ENCODE measurements around the gene PLCG1.

The PLCG1 gene

DNA sequence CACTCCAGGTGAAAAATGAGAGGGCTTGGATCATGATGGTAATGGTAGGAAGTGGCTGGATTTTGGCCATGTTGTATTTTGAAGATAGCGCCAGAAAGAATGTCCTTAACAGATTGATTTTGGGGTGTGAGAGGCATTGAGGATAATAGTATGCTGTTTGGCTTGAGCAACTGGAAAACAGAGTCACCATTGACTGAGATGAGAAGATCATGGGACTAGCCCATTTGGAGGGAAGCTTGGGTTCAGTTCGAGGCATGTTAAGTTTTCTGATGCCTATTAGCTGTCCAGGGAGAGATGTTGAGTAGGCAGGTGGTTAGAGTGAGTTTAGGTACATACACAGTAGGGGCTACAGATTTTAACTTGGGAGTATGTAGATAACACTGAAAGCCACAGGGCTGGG is 23.3 kb downstream of the PLCG1 start:
- H3K36me3 ChIP-seq (ENCODE audit: control insufficient read depth, insufficient read depth, low read length): peaks cover 95% of the 10 kb centered on the region

GRCh38 chr20:41161886-41162285 is 24.5 kb downstream of the PLCG1 start:
- peaks cover 5% of the 10 kb centered on the region for H3K4me1 ChIP-seq (ENCODE audit: control insufficient read depth, insufficient read depth, low read length, poor library complexity, severe bottlenecking)
- H3K4me3 ChIP-seq (ENCODE audit: extremely low read depth, insufficient read depth, low read length, poor library complexity, severe bottlenecking): no peak overlapping the region
- no CpG with 5 or more reads among the region's 1 CpG for WGBS, 2 experiments (ENCODE audit: insufficient coverage in 2 of 2)
- no peak overlapping the region for H3K27ac ChIP-seq (ENCODE audit: low read depth, low read length, severe bottlenecking)
- no peaks in the 10 kb centered on the region for H3K9me3 ChIP-seq (ENCODE audit: control insufficient read depth, low read length)
- H3K36me3 ChIP-seq (ENCODE audit: control insufficient read depth, insufficient read depth, low read length): peaks cover 95% of the 10 kb centered on the region

More for the DNA sequence above, 23.3 kb downstream of the PLCG1 start:
- H3K4me1 ChIP-seq (ENCODE audit: control insufficient read depth, insufficient read depth, low read length, poor library complexity, severe bottlenecking): peaks cover 5% of the 10 kb centered on the region
- 88 to 95% methylated on average over 2 of the region's 2 CpGs for WGBS, 2 experiments (ENCODE audit: insufficient coverage in 2 of 2)
- no peaks in the 10 kb centered on the region for H3K9me3 ChIP-seq (ENCODE audit: control insufficient read depth, low read length)
- H3K4me3 ChIP-seq (ENCODE audit: extremely low read depth, insufficient read depth, low read length, poor library complexity, severe bottlenecking): no peak overlapping the region
- H3K27ac ChIP-seq (ENCODE audit: low read depth, low read length, severe bottlenecking): no peak overlapping the region

DNA sequence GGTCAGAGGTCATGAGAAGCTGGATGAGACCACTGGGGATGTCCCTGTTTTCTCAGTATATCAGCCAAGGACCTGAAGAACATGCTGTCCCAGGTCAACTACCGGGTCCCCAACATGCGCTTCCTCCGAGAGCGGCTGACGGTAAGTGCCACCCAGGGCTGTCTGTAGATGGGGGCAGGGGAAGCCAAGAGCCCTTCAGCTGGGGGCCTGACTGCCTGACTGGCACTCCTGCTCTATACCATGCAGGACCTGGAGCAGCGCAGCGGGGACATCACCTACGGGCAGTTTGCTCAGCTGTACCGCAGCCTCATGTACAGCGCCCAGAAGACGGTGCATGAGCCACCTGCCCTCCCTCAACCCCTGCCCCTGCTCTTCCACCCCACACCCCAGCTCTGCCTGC is 25.1 kb downstream of the PLCG1 start:
- H3K9me3 ChIP-seq (ENCODE audit: control insufficient read depth, low read length): no peaks in the 10 kb centered on the region
- H3K4me1 ChIP-seq (ENCODE audit: control insufficient read depth, insufficient read depth, low read length, poor library complexity, severe bottlenecking): peaks cover 3% of the 10 kb centered on the region
- H3K36me3 ChIP-seq (ENCODE audit: control insufficient read depth, insufficient read depth, low read length): peaks cover 98% of the 10 kb centered on the region
- H3K27ac ChIP-seq (ENCODE audit: low read depth, low read length, severe bottlenecking): no peak overlapping the region
- no peak overlapping the region for H3K4me3 ChIP-seq (ENCODE audit: extremely low read depth, insufficient read depth, low read length, poor library complexity, severe bottlenecking)
- 92 to 96% methylated on average over 11 of the region's 11 CpGs for WGBS, 2 experiments (ENCODE audit: insufficient coverage in 2 of 2)

GRCh38 chr20:41163821-41164220 is 26.5 kb downstream of the PLCG1 start:
- Histone ChIP-seq H3K27ac (ENCODE audit: low read depth, low read length, severe bottlenecking) (no peak overlapping the region), H3K4me3 (ENCODE audit: extremely low read depth, insufficient read depth, low read length, poor library complexity, severe bottlenecking) (no peak overlapping the region), H3K4me1 (ENCODE audit: control insufficient read depth, insufficient read depth, low read length, poor library complexity, severe bottlenecking) (no peaks in the 10 kb centered on the region), H3K9me3 (ENCODE audit: control insufficient read depth, low read length) (no peaks in the 10 kb centered on the region), H3K36me3 (ENCODE audit: control insufficient read depth, insufficient read depth, low read length) (peaks cover 100% of the 10 kb centered on the region)
- WGBS, 2 experiments (ENCODE audit: insufficient coverage in 2 of 2): 96 to 99% methylated on average over 9 to 10 of the region's 11 CpGs

DNA sequence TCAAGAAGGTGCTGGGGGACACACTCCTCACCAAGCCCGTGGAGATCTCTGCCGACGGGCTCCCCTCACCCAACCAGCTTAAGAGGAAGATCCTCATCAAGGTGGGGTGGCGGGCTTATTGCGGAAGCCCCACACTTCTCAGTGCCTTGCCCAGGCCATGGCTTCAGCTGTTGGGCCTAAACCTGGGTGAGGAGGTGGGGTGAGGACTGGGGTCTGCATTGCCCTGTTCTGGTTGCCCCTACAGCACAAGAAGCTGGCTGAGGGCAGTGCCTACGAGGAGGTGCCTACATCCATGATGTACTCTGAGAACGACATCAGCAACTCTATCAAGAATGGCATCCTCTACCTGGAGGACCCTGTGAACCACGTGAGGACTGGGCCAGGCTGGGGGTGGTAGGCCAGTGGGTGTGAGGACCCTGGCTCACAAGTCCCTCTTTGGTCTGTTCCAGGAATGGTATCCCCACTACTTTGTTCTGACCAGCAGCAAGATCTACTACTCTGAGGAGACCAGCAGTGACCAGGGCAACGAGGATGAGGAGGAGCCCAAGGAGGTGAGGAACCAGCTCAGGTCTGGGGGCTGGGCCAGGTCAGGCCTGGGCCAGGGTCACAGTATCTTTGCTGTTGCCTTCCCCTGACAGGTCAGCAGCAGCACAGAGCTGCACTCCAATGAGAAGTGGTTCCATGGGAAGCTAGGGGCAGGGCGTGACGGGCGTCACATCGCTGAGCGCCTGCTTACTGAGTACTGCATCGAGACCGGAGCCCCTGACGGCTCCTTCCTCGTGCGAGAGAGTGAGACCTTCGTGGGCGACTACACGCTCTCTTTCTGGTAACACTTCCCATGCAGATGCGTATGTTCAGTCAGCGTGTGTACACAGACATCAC is 27.9 kb downstream of the PLCG1 start:
- H3K4me3 ChIP-seq (ENCODE audit: extremely low read depth, insufficient read depth, low read length, poor library complexity, severe bottlenecking): no peak overlapping the region
- H3K4me1 ChIP-seq (ENCODE audit: control insufficient read depth, insufficient read depth, low read length, poor library complexity, severe bottlenecking): no peaks in the 10 kb centered on the region
- H3K27ac ChIP-seq (ENCODE audit: low read depth, low read length, severe bottlenecking): no peak overlapping the region
- 97 to 98% methylated on average over 19 to 21 of the region's 24 CpGs for WGBS, 2 experiments (ENCODE audit: insufficient coverage in 2 of 2)
- no peaks in the 10 kb centered on the region for H3K9me3 ChIP-seq (ENCODE audit: control insufficient read depth, low read length)
- peaks cover 100% of the 10 kb centered on the region for H3K36me3 ChIP-seq (ENCODE audit: control insufficient read depth, insufficient read depth, low read length)

DNA sequence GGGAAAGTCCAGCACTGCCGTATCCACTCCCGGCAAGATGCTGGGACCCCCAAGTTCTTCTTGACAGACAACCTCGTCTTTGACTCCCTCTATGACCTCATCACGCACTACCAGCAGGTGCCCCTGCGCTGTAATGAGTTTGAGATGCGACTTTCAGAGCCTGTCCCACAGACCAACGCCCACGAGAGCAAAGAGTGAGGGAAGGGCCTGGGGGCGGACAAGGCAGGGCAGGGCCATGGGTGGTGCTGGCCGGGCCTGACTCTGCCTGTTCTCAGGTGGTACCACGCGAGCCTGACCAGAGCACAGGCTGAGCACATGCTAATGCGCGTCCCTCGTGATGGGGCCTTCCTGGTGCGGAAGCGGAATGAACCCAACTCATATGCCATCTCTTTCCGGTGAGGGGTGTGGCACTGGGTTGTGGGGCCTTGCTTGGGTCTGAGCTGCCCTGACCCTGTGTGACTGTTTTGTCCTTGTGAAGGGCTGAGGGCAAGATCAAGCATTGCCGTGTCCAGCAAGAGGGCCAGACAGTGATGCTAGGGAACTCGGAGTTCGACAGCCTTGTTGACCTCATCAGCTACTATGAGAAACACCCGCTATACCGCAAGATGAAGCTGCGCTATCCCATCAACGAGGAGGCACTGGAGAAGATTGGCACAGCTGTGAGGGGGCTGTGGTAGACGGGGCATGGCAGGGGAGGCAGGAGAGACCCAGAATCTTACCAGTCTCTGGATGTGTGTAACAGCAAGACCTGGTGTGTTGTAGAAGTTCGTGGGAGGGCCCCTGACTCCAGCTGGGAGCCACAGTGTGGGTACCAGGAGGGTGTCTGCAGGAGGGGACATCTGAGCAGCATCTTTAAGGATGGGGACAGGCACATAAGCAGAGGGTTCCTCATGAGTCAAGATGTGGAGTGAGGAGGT is 29.1 kb downstream of the PLCG1 start:
- Histone ChIP-seq H3K36me3 (ENCODE audit: control insufficient read depth, insufficient read depth, low read length) (peaks cover 100% of the 10 kb centered on the region), H3K9me3 (ENCODE audit: control insufficient read depth, low read length) (no peaks in the 10 kb centered on the region), H3K27ac (ENCODE audit: low read depth, low read length, severe bottlenecking) (no peak overlapping the region), H3K4me3 (ENCODE audit: extremely low read depth, insufficient read depth, low read length, poor library complexity, severe bottlenecking) (no peak overlapping the region), H3K4me1 (ENCODE audit: control insufficient read depth, insufficient read depth, low read length, poor library complexity, severe bottlenecking) (no peaks in the 10 kb centered on the region)
- 94% methylated on average over 18 to 20 of the region's 27 CpGs for WGBS, 2 experiments (ENCODE audit: insufficient coverage in 2 of 2)

GRCh38 chr20:41167118-41167470 is 29.8 kb downstream of the PLCG1 start:
- peaks cover 100% of the 10 kb centered on the region for H3K36me3 ChIP-seq (ENCODE audit: control insufficient read depth, insufficient read depth, low read length)
- H3K4me1 ChIP-seq (ENCODE audit: control insufficient read depth, insufficient read depth, low read length, poor library complexity, severe bottlenecking): no peaks in the 10 kb centered on the region
- H3K9me3 ChIP-seq (ENCODE audit: control insufficient read depth, low read length): no peaks in the 10 kb centered on the region
- no peak overlapping the region for H3K27ac ChIP-seq (ENCODE audit: low read depth, low read length, severe bottlenecking)
- WGBS, 2 experiments (ENCODE audit: insufficient coverage in 2 of 2): 92 to 94% methylated on average over 2 to 3 of the region's 3 CpGs
- H3K4me3 ChIP-seq (ENCODE audit: extremely low read depth, insufficient read depth, low read length, poor library complexity, severe bottlenecking): no peak overlapping the region

DNA sequence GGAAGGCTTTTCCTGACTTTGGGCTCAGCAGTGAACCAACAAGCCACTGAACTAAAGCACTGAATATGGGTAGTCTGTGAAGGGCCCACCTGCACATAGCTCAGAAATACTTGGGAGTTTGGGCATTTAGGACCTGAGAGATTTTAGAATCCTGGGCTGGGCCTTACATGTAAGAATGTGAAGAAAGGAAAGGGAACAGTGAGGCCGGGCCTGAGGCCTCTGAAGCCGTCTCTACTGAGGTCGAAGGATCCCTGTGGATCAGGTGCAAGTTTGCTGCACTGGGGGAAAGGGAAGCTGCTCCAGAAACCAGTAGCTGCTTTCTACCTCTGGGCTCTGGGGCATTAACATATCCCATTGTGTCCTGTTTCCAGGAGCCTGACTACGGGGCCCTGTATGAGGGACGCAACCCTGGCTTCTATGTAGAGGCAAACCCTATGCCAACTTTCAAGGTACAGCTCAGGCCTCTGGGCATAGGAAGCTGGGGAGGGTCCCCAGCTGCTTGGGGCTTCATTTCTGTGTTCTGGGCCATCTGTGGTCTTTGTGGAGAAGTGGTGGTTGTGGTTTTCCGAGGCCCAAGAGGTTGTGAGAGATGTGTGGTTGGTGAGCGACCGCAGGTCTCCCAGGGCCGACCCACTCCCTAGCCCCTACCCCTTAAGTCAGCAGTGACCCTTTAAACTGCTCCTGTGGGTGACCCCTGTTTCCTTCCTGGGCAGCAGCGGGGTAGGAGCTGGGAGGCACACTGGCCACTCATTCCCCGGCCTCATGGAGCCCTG is 30.3 kb downstream of the PLCG1 start:
- Histone ChIP-seq H3K27ac (ENCODE audit: low read depth, low read length, severe bottlenecking) (no peak overlapping the region), H3K4me3 (ENCODE audit: extremely low read depth, insufficient read depth, low read length, poor library complexity, severe bottlenecking) (no peak overlapping the region), H3K36me3 (ENCODE audit: control insufficient read depth, insufficient read depth, low read length) (peaks cover 100% of the 10 kb centered on the region), H3K4me1 (ENCODE audit: control insufficient read depth, insufficient read depth, low read length, poor library complexity, severe bottlenecking) (no peaks in the 10 kb centered on the region), H3K9me3 (ENCODE audit: control insufficient read depth, low read length) (no peaks in the 10 kb centered on the region)
- 97 to 100% methylated on average over 7 to 8 of the region's 11 CpGs for WGBS, 2 experiments (ENCODE audit: insufficient coverage in 2 of 2)

DNA sequence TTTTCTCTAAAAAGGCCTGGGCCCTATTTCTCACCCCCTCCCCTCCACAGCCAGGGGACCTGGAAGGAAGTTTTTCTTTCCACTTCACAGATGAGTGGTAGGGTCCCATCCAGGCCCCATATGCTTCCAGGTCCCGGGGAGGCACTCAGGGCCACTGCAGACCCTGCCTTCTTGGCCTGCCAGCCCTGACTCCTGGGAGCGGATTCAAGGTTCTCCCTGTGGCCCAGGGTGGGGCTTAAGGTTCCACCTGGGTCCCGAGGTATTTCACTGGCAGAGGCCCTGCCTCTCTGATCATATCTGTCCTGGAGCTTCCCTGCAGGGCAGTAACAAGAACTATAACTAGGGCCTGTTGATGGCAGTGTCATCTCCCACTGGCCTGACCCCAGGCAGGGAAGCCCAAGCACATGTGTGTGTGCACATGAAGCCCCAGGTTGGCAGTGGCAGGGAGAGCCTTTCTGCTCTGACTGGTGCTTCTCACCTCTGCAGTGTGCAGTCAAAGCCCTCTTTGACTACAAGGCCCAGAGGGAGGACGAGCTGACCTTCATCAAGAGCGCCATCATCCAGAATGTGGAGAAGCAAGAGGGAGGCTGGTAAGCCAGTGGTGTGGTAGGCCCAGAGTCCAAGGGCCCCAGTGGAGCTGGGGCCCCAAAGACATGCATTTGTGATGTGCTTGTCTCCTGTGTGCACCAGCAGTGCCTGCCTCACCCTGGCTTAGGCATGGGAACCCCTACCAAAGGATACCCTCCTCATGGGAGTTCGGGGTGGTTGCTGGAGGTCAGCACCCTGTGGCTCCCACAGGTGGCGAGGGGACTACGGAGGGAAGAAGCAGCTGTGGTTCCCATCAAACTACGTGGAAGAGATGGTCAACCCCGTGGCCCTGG is 31.2 kb downstream of the PLCG1 start:
- no peaks in the 10 kb centered on the region for H3K9me3 ChIP-seq (ENCODE audit: control insufficient read depth, low read length)
- no peak overlapping the region for H3K4me3 ChIP-seq (ENCODE audit: extremely low read depth, insufficient read depth, low read length, poor library complexity, severe bottlenecking)
- WGBS, 2 experiments (ENCODE audit: insufficient coverage in 2 of 2): 93 to 96% methylated on average over 9 to 10 of the region's 10 CpGs
- no peak overlapping the region for H3K27ac ChIP-seq (ENCODE audit: low read depth, low read length, severe bottlenecking)
- H3K36me3 ChIP-seq (ENCODE audit: control insufficient read depth, insufficient read depth, low read length): peaks cover 99% of the 10 kb centered on the region
- peaks cover under 1% of the 10 kb centered on the region for H3K4me1 ChIP-seq (ENCODE audit: control insufficient read depth, insufficient read depth, low read length, poor library complexity, severe bottlenecking)
